ENCODE results near the gene HDAC4.

- TF ChIP-seq CTCF (IDR thresholded peaks at IDR 0.05; ENCODE audit: insufficient read depth, low read length, poor library complexity, severe bottlenecking) (no peak), EZH2phosphoT487 (conservative IDR thresholded peaks at IDR 0.05; ENCODE audit: low read length) (no peak)
Observed at GRCh38 chr2:239339241-239339640, 61.6 kb downstream of the HDAC4 start.
